HFFc6 (cell line): ENCODE results near the gene CDH6. TPM values are rescaled to one million over a fixed set of nuclear protein-coding genes. Genes with fewer than 3 reads are reported as not detected.
A peak's percentile ranks its signal among the peaks of the same experiment; 100 is the strongest.

Experiments used
- DNase-seq: peaks from one replicate; pipeline ENCODE4 v3.0.0-alpha.2; 2018
- H3K27ac Mint-ChIP-seq: 2 replicates; pipeline ENCODE4 v1.8.0; 2020; ENCODE audit warnings: mild to moderate bottlenecking, mixed read lengths
- H3K27me3 Mint-ChIP-seq: 2 replicates; pipeline ENCODE4 v1.8.0; 2021; ENCODE audit warnings: mild to moderate bottlenecking, moderate library complexity, mixed read lengths; ENCODE audit not compliant: insufficient read depth
- H3K36me3 Mint-ChIP-seq: 2 replicates; pipeline ENCODE4 v1.8.0; 2021; ENCODE audit warnings: low read depth, mixed read lengths
- H3K4me1 Mint-ChIP-seq: 2 replicates; pipeline ENCODE4 v1.8.0; 2020; ENCODE audit warnings: low read depth, mixed read lengths
- H3K4me3 Mint-ChIP-seq: 2 replicates; pipeline ENCODE4 v1.8.0; 2020; ENCODE audit warnings: mild to moderate bottlenecking, moderate library complexity, mixed read lengths
- H3K9me3 Mint-ChIP-seq: 2 replicates; pipeline ENCODE4 v1.8.0; 2020; ENCODE audit warnings: mild to moderate bottlenecking, mixed read lengths
- CTCF ChIP-seq: fragments of 200-600 bp; sonication (generic); IDR thresholded peaks from 2 replicates; pipeline ENCODE4 v1.5.0; 2021; ENCODE audit warnings: antibody characterized with exemption, mild to moderate bottlenecking
- total RNA-seq, 6 experiments: library from RNA; stranded (reverse); fragmentation: NEBNext Ultra II Directional; extraction: Animal tissue kit (Norgen Biotek cat#: 25700); gene quantifications; 2 replicates in 1 of 6; 3 replicates in 5 of 6; pipeline ENCODE4 v1.2.3, GENCODE V29; 2021

CDH6 gene
- total RNA-seq, 6 experiments from 2014 or later: 0.26 to 6.6 (median 5.0) TPM

GRCh38 chr5:31173614-31174013, 19.9 kb upstream of the CDH6 start:
- no peaks in the 10 kb centered on the region; the same call in 1 of the 2 replicates for H3K4me1 Mint-ChIP-seq
- H3K4me3 Mint-ChIP-seq: no peak overlapping the region
- H3K9me3 Mint-ChIP-seq: peaks cover 4% of the 10 kb centered on the region; the same call in 1 of the 2 replicates
- no peak for DNase-seq
- no peak for TF ChIP-seq CTCF
- no peaks in the 10 kb centered on the region; the same call in 1 of the 2 replicates for H3K36me3 Mint-ChIP-seq
- no peak overlapping the region for H3K27ac Mint-ChIP-seq
- peaks cover 5% of the 10 kb centered on the region for H3K27me3 Mint-ChIP-seq

GRCh38 chr5:31181376-31181987, 12.0 kb upstream of the CDH6 start:
- Mint-ChIP-seq H3K4me3 (no peak overlapping the region), H3K27ac (no peak overlapping the region), H3K36me3 (no peaks in the 10 kb centered on the region; the same call in 1 of the 2 replicates), H3K4me1 (no peaks in the 10 kb centered on the region), H3K27me3 (peaks cover 5% of the 10 kb centered on the region), H3K9me3 (peaks cover 4% of the 10 kb centered on the region; the same call in 1 of the 2 replicates)
- TF ChIP-seq CTCF: no peak
- DNase-seq: no peak

- Mint-ChIP-seq H3K36me3 (no peaks in the 10 kb centered on the region; the same call in 1 of the 2 replicates), H3K4me3 (no peak overlapping the region), H3K4me1 (no peaks in the 10 kb centered on the region), H3K9me3 (peaks cover 4% of the 10 kb centered on the region; the same call in 1 of the 2 replicates), H3K27ac (no peak overlapping the region), H3K27me3 (peaks cover 5% of the 10 kb centered on the region)
- DNase-seq: no peak
- no peak for TF ChIP-seq CTCF
Observed at GRCh38 chr5:31182136-31182535, 11.3 kb upstream of the CDH6 start.

GRCh38 chr5:31185951-31186350, 7.5 kb upstream of the CDH6 start:
- Mint-ChIP-seq H3K9me3 (no peaks in the 10 kb centered on the region), H3K27ac (no peak overlapping the region), H3K27me3 (peaks cover under 1% of the 10 kb centered on the region; the same call in 1 of the 2 replicates), H3K4me1 (no peaks in the 10 kb centered on the region), H3K4me3 (no peak overlapping the region), H3K36me3 (no peaks in the 10 kb centered on the region)
- DNase-seq: no peak
- no peak for TF ChIP-seq CTCF

GRCh38 chr5:31186672-31187267, 6.7 kb upstream of the CDH6 start:
- Mint-ChIP-seq H3K27me3 (peaks cover 3% of the 10 kb centered on the region; the same call in 1 of the 2 replicates), H3K36me3 (no peaks in the 10 kb centered on the region), H3K9me3 (no peaks in the 10 kb centered on the region), H3K27ac (no peak overlapping the region), H3K4me1 (no peaks in the 10 kb centered on the region), H3K4me3 (no peak overlapping the region)
- peak; percentile 92 for TF ChIP-seq CTCF
- peak; percentile 23 for DNase-seq
